ENCODE data around the gene THAP7. TPM values are rescaled to one million over a fixed set of nuclear protein-coding genes. Genes with fewer than 3 reads are reported as not detected.

THAP7 gene
- total RNA-seq, 1 experiment from 2014 or later = 23.5 TPM

GRCh38 chr22:20990184-20991180 lies 11.4 kb downstream of the THAP7 start:
- H3K4me3 ChIP-seq (ENCODE audit: low read depth in 2 of 2, low read length in 2 of 2) = no peak overlapping the region
- H3K27ac ChIP-seq (ENCODE audit: low read length) = no peak overlapping the region
- in situ Hi-C loops (cut with HindIII; ENCODE audit: low pct_unique_long_range_greater_than_20kb, low sequenced_read_pairs) = no loop called here
- DNase-seq (ENCODE audit: low read depth, low spot score) = no peak
- ChIA-PET POLR2A (interaction anchor here (0.6 to 1.3 kb wide), 3 partner anchors 9 to 159 kb away, joined by 3 to 7 read pairs (median 3); no protein-coding TSS in a partner anchor), CTCF (no interaction called here)
- no TSS peak for BruUV-seq (replicated peaks)
- TF ChIP-seq REST (IDR thresholded peaks at IDR 0.05; ENCODE audit: insufficient read depth in 1 of 2, low read depth in 2 of 2, low read length in 1 of 2) = no peak
- TF ChIP-seq TCF7L2 (IDR thresholded peaks at IDR 0.05; ENCODE audit: low read depth, low read length) = no peak
- TF ChIP-seq POLR2AphosphoS5 (IDR thresholded peaks at IDR 0.05; ENCODE audit: low read depth, low read length) = no peak
- intact Hi-C loops (cut with micrococcal nuclease; ENCODE audit: unreplicated experiment) = no loop called here
- H3K4me1 ChIP-seq (ENCODE audit: control insufficient read depth, insufficient read depth, low read length) = no peaks in the 10 kb centered on the region
- H3K27me3 ChIP-seq (ENCODE audit: control insufficient read depth, insufficient read depth, low read length) = no peaks in the 10 kb centered on the region
- no peaks in the 10 kb centered on the region for H3K9me3 ChIP-seq (ENCODE audit: control insufficient read depth, insufficient read depth, low read depth, low read length)
- no peaks in the 10 kb centered on the region for H3K36me3 ChIP-seq (ENCODE audit: control insufficient read depth, insufficient read depth, low read length)
- ATAC-seq = no peak

- in situ Hi-C loops (cut with HindIII; ENCODE audit: low pct_unique_long_range_greater_than_20kb, low sequenced_read_pairs) (no loop called here), intact Hi-C loops (cut with micrococcal nuclease; ENCODE audit: unreplicated experiment) (no loop called here)
- no peaks in the 10 kb centered on the region for H3K27me3 ChIP-seq (ENCODE audit: control insufficient read depth, insufficient read depth, low read length)
- ChIA-PET CTCF (no interaction called here), POLR2A (interaction anchor here (1.3 kb wide), 1 partner anchor 10 kb away, joined by 3 read pairs; no protein-coding TSS in a partner anchor)
- no peak for TF ChIP-seq TCF7L2 (IDR thresholded peaks at IDR 0.05; ENCODE audit: low read depth, low read length)
- TF ChIP-seq SIN3A (IDR thresholded peaks at IDR 0.05; ENCODE audit: borderline replicate concordance, insufficient read depth, low read depth, low read length) = no peak
- no peak for TF ChIP-seq POLR2AphosphoS5 (IDR thresholded peaks at IDR 0.05; ENCODE audit: low read depth, low read length)
- no peak for TF ChIP-seq CTCF (IDR thresholded peaks at IDR 0.05)
- no peak for TF ChIP-seq REST (IDR thresholded peaks at IDR 0.05; ENCODE audit: insufficient read depth in 1 of 2, low read depth in 2 of 2, low read length in 1 of 2)
- H3K4me3 ChIP-seq (ENCODE audit: low read depth in 2 of 2, low read length in 2 of 2) = no peak overlapping the region
- DNase-seq (ENCODE audit: low read depth, low spot score) = no peak
- H3K9me3 ChIP-seq (ENCODE audit: control insufficient read depth, insufficient read depth, low read depth, low read length) = no peaks in the 10 kb centered on the region
- no peaks in the 10 kb centered on the region for H3K4me1 ChIP-seq (ENCODE audit: control insufficient read depth, insufficient read depth, low read length)
- ATAC-seq = no peak
- H3K36me3 ChIP-seq (ENCODE audit: control insufficient read depth, insufficient read depth, low read length) = no peaks in the 10 kb centered on the region
- no peak overlapping the region for H3K27ac ChIP-seq (ENCODE audit: low read length)
- BruUV-seq (replicated peaks) = no TSS peak
Observed at GRCh38 chr22:20989323-20990138, 12.4 kb downstream of the THAP7 start.

All from Panc1 (cell line).